ENCODE results near the gene GDE1.

GRCh38 chr16:19485611-19486010 is 36.3 kb downstream of the GDE1 start:
- TF ChIP-seq ZFP30 (CRISPR knock-in tag; IDR thresholded peaks at IDR 0.05): no peak
- no peak for TF ChIP-seq ZFP3 (CRISPR knock-in tag; IDR thresholded peaks at IDR 0.05)
- TF ChIP-seq RARB (CRISPR knock-in tag; IDR thresholded peaks at IDR 0.05): no peak
- no peak for TF ChIP-seq OSR1 (CRISPR knock-in tag; IDR thresholded peaks at IDR 0.05)
- no peak for TF ChIP-seq ZC3H10 (CRISPR knock-in tag; IDR thresholded peaks at IDR 0.05)
- TF ChIP-seq, protein P1, sequence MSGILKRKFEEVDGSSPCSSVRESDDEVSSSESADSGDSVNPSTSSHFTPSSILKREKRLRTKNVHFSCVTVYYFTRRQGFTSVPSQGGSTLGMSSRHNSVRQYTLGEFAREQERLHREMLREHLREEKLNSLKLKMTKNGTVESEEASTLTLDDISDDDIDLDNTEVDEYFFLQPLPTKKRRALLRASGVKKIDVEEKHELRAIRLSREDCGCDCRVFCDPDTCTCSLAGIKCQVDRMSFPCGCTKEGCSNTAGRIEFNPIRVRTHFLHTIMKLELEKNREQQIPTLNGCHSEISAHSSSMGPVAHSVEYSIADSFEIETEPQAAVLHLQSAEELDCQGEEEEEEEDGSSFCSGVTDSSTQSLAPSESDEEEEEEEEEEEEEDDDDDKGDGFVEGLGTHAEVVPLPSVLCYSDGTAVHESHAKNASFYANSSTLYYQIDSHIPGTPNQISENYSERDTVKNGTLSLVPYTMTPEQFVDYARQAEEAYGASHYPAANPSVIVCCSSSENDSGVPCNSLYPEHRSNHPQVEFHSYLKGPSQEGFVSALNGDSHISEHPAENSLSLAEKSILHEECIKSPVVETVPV (CRISPR knock-in tag; IDR thresholded peaks at IDR 0.05): no peak
- no peak for TF ChIP-seq GLIS3 (CRISPR knock-in tag; IDR thresholded peaks at IDR 0.05)
- no peak for TF ChIP-seq CREB5 (CRISPR knock-in tag; IDR thresholded peaks at IDR 0.05; ENCODE audit: low read depth)
- no peak for TF ChIP-seq TOX (CRISPR knock-in tag; IDR thresholded peaks at IDR 0.05; ENCODE audit: borderline replicate concordance)
- no peak for TF ChIP-seq ESRRG (CRISPR knock-in tag; IDR thresholded peaks at IDR 0.05)
- TF ChIP-seq, protein P2, sequence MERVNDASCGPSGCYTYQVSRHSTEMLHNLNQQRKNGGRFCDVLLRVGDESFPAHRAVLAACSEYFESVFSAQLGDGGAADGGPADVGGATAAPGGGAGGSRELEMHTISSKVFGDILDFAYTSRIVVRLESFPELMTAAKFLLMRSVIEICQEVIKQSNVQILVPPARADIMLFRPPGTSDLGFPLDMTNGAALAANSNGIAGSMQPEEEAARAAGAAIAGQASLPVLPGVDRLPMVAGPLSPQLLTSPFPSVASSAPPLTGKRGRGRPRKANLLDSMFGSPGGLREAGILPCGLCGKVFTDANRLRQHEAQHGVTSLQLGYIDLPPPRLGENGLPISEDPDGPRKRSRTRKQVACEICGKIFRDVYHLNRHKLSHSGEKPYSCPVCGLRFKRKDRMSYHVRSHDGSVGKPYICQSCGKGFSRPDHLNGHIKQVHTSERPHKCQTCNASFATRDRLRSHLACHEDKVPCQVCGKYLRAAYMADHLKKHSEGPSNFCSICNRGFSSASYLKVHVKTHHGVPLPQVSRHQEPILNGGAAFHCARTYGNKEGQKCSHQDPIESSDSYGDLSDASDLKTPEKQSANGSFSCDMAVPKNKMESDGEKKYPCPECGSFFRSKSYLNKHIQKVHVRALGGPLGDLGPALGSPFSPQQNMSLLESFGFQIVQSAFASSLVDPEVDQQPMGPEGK (CRISPR knock-in tag; IDR thresholded peaks at IDR 0.05; ENCODE audit: borderline replicate concordance): no peak
- TF ChIP-seq SNAI2 (CRISPR knock-in tag; IDR thresholded peaks at IDR 0.05): no peak
- no peak for TF ChIP-seq CSDC2 (CRISPR knock-in tag; IDR thresholded peaks at IDR 0.05)

All from SK-N-SH treated with all-trans-retinoic acid at 6 μM for 48 hours (cell line).